HG02610 (cell line): ENCODE data around the gene PPP2R2D.

Experiments
- ATAC-seq: cut with Tn5 transposase; IDR thresholded peaks from one replicate; pipeline ENCODE4 v1.9.1; 2021; ENCODE audit warnings: mild to moderate bottlenecking, moderate library complexity; ENCODE audit not compliant: unreplicated experiment

The PPP2R2D gene

DNA sequence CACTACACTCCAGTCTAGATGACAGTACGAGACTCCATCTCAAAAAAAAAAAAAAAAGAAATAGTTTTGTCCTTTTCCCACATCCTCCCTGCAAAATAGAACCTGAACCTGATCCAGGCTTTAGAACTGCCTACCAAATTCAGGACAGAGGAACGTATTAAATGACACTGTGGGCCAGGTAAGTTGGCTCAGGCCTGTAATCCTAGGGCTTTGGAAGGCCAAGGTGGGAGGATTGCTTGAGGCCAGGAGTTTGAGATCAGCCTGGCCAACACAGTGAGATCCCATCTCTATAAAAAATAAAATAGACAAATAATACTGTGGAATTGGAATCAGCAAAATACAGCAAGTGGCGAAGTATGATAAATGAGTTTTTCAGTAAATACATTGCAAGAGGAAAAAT lies 90.9 kb downstream of the PPP2R2D start:
- no peak for ATAC-seq

DNA sequence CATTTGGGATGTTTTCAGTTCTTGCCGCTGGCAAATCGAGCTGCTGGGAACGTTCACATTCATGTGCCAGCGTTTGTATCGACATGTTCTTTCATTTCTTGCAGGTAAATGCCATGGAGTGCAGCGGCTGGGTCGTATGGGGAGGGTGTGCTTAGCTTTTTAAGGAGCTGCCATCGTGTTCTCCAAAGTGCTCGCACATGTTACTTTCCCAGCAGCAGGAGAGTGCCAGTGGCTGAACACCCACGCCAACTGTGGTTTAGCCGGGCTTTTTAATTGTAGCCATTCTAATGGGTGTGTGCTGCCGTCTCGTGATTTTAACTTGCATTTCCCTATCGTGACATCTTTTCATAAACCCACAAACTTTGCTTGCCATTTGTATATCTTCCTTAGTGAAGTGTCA lies 92.5 kb downstream of the PPP2R2D start:
- no peak for ATAC-seq

GRCh38 chr10:131994435-131994834 lies 93.6 kb downstream of the PPP2R2D start:
- ATAC-seq, result no peak

- no peak for ATAC-seq
Observed at GRCh38 chr10:131996466-131997365, 95.9 kb downstream of the PPP2R2D start.

- ATAC-seq, result no peak
Observed at GRCh38 chr10:131997366-131998049, 96.7 kb downstream of the PPP2R2D start.

GRCh38 chr10:131998050-131998844 lies 97.4 kb downstream of the PPP2R2D start:
- no peak for ATAC-seq

DNA sequence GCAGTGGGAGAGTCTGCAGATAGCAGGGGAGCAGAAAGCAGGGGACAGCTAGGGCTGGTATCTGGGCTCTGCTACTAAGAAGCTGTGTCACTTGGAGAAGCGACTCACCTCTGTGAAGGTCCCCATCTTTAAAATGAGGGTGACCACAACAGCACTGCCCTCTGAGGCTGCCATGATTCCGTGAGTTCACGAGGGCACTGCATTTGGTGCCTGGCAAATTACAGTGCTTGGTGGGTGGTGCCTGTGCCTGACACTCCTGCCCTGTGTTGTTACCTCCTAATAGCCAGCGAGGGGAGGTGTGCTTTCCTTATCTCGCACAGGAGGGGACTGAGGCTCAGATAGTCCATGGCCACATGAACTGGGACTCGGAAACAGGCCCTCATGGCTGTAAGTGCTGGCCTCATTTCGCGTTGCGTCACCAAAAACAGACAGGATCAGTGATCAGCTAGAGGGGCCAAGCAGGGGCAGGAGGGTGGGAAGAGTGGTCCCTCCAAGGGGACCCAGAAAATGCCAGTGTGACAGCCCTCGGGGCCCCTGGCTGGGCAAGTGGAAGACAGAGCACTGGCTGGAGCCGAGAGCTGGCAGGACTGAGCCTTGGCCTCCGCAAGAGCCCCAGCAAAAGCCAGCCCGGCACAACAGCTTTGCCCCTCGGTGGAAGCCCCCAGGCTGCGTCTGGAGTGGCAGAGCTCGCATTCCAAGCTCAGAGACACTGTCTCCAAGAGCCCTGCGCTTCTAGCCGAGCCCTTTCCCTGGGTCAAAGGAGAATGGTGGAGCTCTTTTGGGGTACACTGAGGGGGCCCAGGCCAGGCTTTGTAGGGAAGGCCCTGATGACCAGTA lies 98.3 kb downstream of the PPP2R2D start:
- no peak for ATAC-seq

DNA sequence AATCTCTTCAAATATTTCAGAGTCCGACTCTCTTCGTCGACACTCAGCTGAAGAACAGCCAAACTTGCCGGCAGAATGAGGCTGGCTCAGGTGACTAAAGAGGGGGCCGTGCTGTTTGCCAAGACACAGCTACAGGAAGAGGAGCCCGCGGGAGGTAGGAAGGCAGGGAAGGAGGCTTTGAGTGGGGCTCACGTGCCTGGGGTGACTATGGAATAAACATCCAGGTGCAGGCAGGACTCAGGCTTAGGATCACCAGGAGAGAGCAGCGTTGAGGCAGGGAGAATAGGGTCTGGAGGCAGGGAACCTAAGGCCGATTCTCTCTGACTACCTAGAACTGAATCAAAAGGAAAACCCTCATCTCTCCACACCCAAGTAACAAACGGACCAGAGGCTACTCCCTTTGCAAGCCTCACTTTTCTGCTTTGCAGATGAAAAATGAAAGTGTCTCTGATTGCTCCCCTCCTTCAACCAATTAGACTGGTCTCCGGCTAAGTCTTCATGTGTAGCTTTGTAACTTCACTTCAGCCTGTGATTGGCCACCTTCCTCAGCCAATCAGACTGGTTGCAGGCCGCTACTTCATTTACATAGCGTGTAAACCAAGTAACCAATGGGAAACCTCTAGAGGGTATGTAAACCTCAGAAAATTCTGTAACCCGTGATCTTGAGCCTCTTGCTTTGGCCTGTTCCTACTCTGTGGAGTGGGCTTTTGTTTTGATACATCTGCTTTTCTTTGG lies 100.6 kb downstream of the PPP2R2D start:
- no peak for ATAC-seq

DNA sequence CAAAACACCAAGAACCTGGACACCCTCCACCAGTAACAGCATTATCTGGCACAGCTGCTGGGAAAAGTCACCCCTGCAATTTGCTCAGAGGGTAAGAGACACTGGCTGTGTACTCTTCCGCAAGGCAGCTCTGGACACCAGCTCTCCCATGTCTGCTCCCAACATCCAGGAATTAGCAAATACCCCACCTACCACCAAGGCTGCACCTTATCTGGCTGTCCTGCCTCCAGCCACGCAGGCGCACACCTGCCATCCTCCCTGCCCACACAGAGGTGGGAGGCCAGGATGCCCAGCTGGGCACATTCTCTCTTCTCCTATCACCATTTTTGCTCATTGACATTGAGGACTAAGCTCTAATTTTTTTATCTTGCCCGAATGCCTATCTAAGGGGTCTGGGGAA lies 101.2 kb downstream of the PPP2R2D start:
- ATAC-seq, result no peak

DNA sequence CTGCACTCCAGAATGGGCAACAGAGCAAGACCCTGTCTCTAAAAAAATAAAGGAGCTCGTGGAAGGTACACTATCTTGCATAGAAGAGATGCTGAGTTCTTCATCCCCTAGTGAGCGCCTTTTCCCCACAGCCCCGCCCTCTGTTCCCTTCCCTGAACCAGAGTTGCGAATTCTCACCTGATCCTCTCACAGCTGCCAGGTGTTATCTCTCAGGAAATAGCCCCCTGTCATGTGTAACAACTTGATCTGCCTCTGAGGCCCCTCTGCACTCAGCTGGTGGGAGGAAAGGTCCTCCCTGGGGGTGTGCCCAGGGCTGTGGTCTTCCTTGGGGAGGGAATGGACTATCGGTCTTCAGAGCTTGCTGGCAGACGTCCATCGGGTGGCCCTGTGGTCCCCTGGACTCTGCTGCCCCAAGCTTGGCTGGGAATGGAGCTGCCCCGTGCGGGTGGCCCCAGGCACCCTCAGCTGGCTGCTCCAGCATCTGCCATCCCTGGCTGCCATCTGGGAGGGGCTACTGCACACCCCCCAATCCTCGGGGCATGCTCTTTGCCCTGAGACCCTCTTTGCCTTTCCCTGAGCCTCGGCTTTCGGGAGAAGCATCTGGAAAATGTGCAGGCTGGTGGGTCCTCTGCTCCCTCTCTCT lies 102.6 kb downstream of the PPP2R2D start:
- no peak for ATAC-seq

GRCh38 chr10:132004052-132004451 lies 103.2 kb downstream of the PPP2R2D start:
- ATAC-seq, result no peak

DNA sequence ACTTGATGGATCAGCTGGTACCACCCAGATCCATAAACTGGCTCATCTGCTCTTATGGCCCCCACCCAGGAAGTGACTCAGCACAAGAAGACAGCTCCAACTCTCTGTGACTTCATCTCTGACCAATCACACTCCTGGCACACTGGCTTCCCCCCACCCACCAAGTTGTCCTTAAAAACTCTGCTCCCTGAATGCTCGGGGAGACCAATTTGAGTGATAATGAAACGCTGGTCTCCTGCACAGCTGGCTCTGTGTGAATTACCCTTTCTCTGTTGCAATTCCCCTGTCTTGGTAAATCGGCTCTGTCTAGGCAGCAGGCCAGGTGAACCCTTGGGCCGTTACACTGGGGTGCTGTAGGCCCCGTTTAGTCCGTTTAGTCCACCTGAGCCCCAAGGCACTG lies 104.3 kb downstream of the PPP2R2D start:
- no peak for ATAC-seq

GRCh38 chr10:132006966-132007365 lies 106.2 kb downstream of the PPP2R2D start:
- ATAC-seq, result no peak

GRCh38 chr10:132007681-132008080 lies 106.9 kb downstream of the PPP2R2D start:
- ATAC-seq, result no peak
